Measurements from ENCODE around the gene EFNB2. TPM values are rescaled to one million over a fixed set of nuclear protein-coding genes. Genes with fewer than 3 reads are reported as not detected.

The EFNB2 gene
- total RNA-seq, 1 donor from 2014 or later = 353 TPM

- H3K9me3 Mint-ChIP-seq (ENCODE audit: unreplicated experiment) = no peaks in the 10 kb centered on the region
- H3K36me3 Mint-ChIP-seq (ENCODE audit: low read depth, unreplicated experiment) = peaks cover 18% of the 10 kb centered on the region
- TF ChIP-seq CTCF (IDR thresholded peaks at IDR 0.05; ENCODE audit: unreplicated experiment) = no peak
- H3K27me3 Mint-ChIP-seq (ENCODE audit: unreplicated experiment) = peaks cover 6% of the 10 kb centered on the region
- no peak for DNase-seq (ENCODE audit: low spot score)
- peaks cover 18% of the 10 kb centered on the region for H3K4me1 Mint-ChIP-seq (ENCODE audit: unreplicated experiment)
- no peak overlapping the region for H3K27ac Mint-ChIP-seq (ENCODE audit: unreplicated experiment)
- no peak overlapping the region for H3K4me3 Mint-ChIP-seq (ENCODE audit: unreplicated experiment)
Measured at GRCh38 chr13:106486287-106486686, 49.2 kb downstream of the EFNB2 start.

- no peak overlapping the region for H3K4me3 Mint-ChIP-seq (ENCODE audit: unreplicated experiment)
- H3K9me3 Mint-ChIP-seq (ENCODE audit: unreplicated experiment) = no peaks in the 10 kb centered on the region
- peaks cover 7% of the 10 kb centered on the region for H3K4me1 Mint-ChIP-seq (ENCODE audit: unreplicated experiment)
- no peaks in the 10 kb centered on the region for H3K27me3 Mint-ChIP-seq (ENCODE audit: unreplicated experiment)
- TF ChIP-seq CTCF (IDR thresholded peaks at IDR 0.05; ENCODE audit: unreplicated experiment) = no peak
- no peak overlapping the region for H3K27ac Mint-ChIP-seq (ENCODE audit: unreplicated experiment)
- DNase-seq (ENCODE audit: low spot score) = no peak
- peaks cover 6% of the 10 kb centered on the region for H3K36me3 Mint-ChIP-seq (ENCODE audit: low read depth, unreplicated experiment)
Measured at GRCh38 chr13:106484537-106485193, 50.8 kb downstream of the EFNB2 start.

- Mint-ChIP-seq H3K9me3 (ENCODE audit: unreplicated experiment) (no peaks in the 10 kb centered on the region), H3K36me3 (ENCODE audit: low read depth, unreplicated experiment) (no peaks in the 10 kb centered on the region), H3K4me3 (ENCODE audit: unreplicated experiment) (no peak overlapping the region), H3K4me1 (ENCODE audit: unreplicated experiment) (peaks cover 4% of the 10 kb centered on the region), H3K27me3 (ENCODE audit: unreplicated experiment) (no peaks in the 10 kb centered on the region), H3K27ac (ENCODE audit: unreplicated experiment) (no peak overlapping the region)
- DNase-seq (ENCODE audit: low spot score) = no peak
- no peak for TF ChIP-seq CTCF (IDR thresholded peaks at IDR 0.05; ENCODE audit: unreplicated experiment)
Measured at GRCh38 chr13:106484084-106484483, 51.4 kb downstream of the EFNB2 start.

GRCh38 chr13:106481919-106482318 is 53.5 kb downstream of the EFNB2 start:
- Mint-ChIP-seq H3K27ac (ENCODE audit: unreplicated experiment) (no peak overlapping the region), H3K36me3 (ENCODE audit: low read depth, unreplicated experiment) (no peaks in the 10 kb centered on the region), H3K4me1 (ENCODE audit: unreplicated experiment) (peaks cover 4% of the 10 kb centered on the region), H3K9me3 (ENCODE audit: unreplicated experiment) (no peaks in the 10 kb centered on the region), H3K27me3 (ENCODE audit: unreplicated experiment) (no peaks in the 10 kb centered on the region), H3K4me3 (ENCODE audit: unreplicated experiment) (no peak overlapping the region)
- no peak for DNase-seq (ENCODE audit: low spot score)
- no peak for TF ChIP-seq CTCF (IDR thresholded peaks at IDR 0.05; ENCODE audit: unreplicated experiment)

GRCh38 chr13:106480351-106480910 is 55.0 kb downstream of the EFNB2 start:
- no peaks in the 10 kb centered on the region for H3K9me3 Mint-ChIP-seq (ENCODE audit: unreplicated experiment)
- H3K27ac Mint-ChIP-seq (ENCODE audit: unreplicated experiment) = no peak overlapping the region
- peaks cover 4% of the 10 kb centered on the region for H3K4me1 Mint-ChIP-seq (ENCODE audit: unreplicated experiment)
- no peak overlapping the region for H3K4me3 Mint-ChIP-seq (ENCODE audit: unreplicated experiment)
- no peaks in the 10 kb centered on the region for H3K36me3 Mint-ChIP-seq (ENCODE audit: low read depth, unreplicated experiment)
- no peaks in the 10 kb centered on the region for H3K27me3 Mint-ChIP-seq (ENCODE audit: unreplicated experiment)
- no peak for DNase-seq (ENCODE audit: low spot score)
- no peak for TF ChIP-seq CTCF (IDR thresholded peaks at IDR 0.05; ENCODE audit: unreplicated experiment)
